Loucy (cell line): ENCODE measurements around the gene SYCE1.

Experiments used
- H2AFZ ChIP-seq: fragments of 200-600 bp; sonication (generic); 2 replicates; pipeline ENCODE4 v1.6.0; 2016; ENCODE audit warnings: antibody characterized with exemption, mild to moderate bottlenecking, low read length, moderate library complexity
- H3F3A ChIP-seq: fragments of 200-600 bp; 2 replicates; pipeline ENCODE4 v1.6.0; 2016; ENCODE audit warnings: antibody characterized with exemption, low read depth, mild to moderate bottlenecking
- H3K27me3 ChIP-seq: fragments of 200-600 bp; sonication (generic); 2 replicates; pipeline ENCODE4 v1.6.1; 2014; ENCODE audit warnings: low read length, mild to moderate bottlenecking; ENCODE audit not compliant: insufficient read depth, poor library complexity, severe bottlenecking
- H3K36me3 ChIP-seq: fragments of 200-600 bp; sonication (generic); 2 replicates; pipeline ENCODE4 v1.6.1; 2016; ENCODE audit warnings: low read length; ENCODE audit not compliant: insufficient read depth
- H3K4me1 ChIP-seq: fragments of 200-600 bp; sonication (generic); 2 replicates; pipeline ENCODE4 v1.5.1; 2014; ENCODE audit warnings: low read length, mild to moderate bottlenecking; ENCODE audit not compliant: insufficient read depth, poor library complexity, severe bottlenecking
- H3K4me2 ChIP-seq: fragments of 200-600 bp; sonication (generic); 2 replicates; pipeline ENCODE4 v1.6.0; 2014; ENCODE audit warnings: antibody characterized with exemption, low read length, low read depth, mild to moderate bottlenecking; ENCODE audit not compliant: poor library complexity, severe bottlenecking
- H3K4me3 ChIP-seq: fragments of 200-600 bp; sonication (generic); 2 replicates; pipeline ENCODE4 v1.5.1; 2014; ENCODE audit warnings: low read length, mild to moderate bottlenecking, mixed read lengths; ENCODE audit not compliant: poor library complexity, severe bottlenecking
- H3K79me2 ChIP-seq: fragments of 200-600 bp; sonication (generic); 2 replicates; pipeline ENCODE4 v1.6.1; 2014; ENCODE audit warnings: low read length; ENCODE audit not compliant: insufficient read depth
- H3K9ac ChIP-seq: fragments of 200-600 bp; sonication (generic); 2 replicates; pipeline ENCODE4 v1.6.0; 2014; ENCODE audit warnings: mild to moderate bottlenecking, low read depth, low read length, moderate library complexity; ENCODE audit not compliant: poor library complexity, severe bottlenecking
- H3K9me2 ChIP-seq: fragments of 200-600 bp; sonication (generic); replicated peaks from 2 replicates; pipeline ENCODE4 v1.6.1; 2016; ENCODE audit warnings: low read depth, low read length, mixed read lengths
- H3K9me3 ChIP-seq: fragments of 200-600 bp; sonication (generic); 2 replicates; pipeline ENCODE4 v1.6.1; 2014; ENCODE audit warnings: mild to moderate bottlenecking, antibody characterized with exemption, low read length, low read depth; ENCODE audit not compliant: insufficient read depth
- H4K20me1 ChIP-seq: fragments of 200-600 bp; sonication (generic); 2 replicates; pipeline ENCODE4 v1.6.0; 2014; ENCODE audit warnings: antibody characterized with exemption, low read length, mild to moderate bottlenecking; ENCODE audit not compliant: insufficient read depth, poor library complexity, severe bottlenecking
- EZH2phosphoT487 ChIP-seq: fragments of 200-600 bp; IDR thresholded peaks from 2 replicates; pipeline ENCODE4 v1.6.1; 2018; ENCODE audit warnings: antibody characterized with exemption, mild to moderate bottlenecking, moderate library complexity, borderline replicate concordance
- TF ChIP-seq, protein P1 (sequence below): fragments of 200-600 bp; sonication (generic); conservative IDR thresholded peaks from 2 replicates; pipeline ENCODE4 v1.5.1; 2014; ENCODE audit warnings: mild to moderate bottlenecking, antibody characterized with exemption, low read length

SYCE1 gene

GRCh38 chr10:133567609-133568286 lies 2.4 kb upstream of the SYCE1 start:
- Histone ChIP-seq H2AFZ (no peak overlapping the region), H3K9me3 (peaks cover 18% of the 10 kb centered on the region; the same call in 1 of the 2 replicates), H3K4me2 (no peak overlapping the region), H3K9ac (no peak overlapping the region), H3K79me2 (no peaks in the 10 kb centered on the region), H4K20me1 (no peaks in the 10 kb centered on the region), H3F3A (no peaks in the 10 kb centered on the region), H3K27me3 (no peaks in the 10 kb centered on the region), H3K4me1 (no peaks in the 10 kb centered on the region), H3K4me3 (no peak overlapping the region), H3K36me3 (no peaks in the 10 kb centered on the region), H3K9me2 (no peaks in the 10 kb centered on the region)
- TF ChIP-seq EZH2phosphoT487 = no peak
- TF ChIP-seq, protein P1, sequence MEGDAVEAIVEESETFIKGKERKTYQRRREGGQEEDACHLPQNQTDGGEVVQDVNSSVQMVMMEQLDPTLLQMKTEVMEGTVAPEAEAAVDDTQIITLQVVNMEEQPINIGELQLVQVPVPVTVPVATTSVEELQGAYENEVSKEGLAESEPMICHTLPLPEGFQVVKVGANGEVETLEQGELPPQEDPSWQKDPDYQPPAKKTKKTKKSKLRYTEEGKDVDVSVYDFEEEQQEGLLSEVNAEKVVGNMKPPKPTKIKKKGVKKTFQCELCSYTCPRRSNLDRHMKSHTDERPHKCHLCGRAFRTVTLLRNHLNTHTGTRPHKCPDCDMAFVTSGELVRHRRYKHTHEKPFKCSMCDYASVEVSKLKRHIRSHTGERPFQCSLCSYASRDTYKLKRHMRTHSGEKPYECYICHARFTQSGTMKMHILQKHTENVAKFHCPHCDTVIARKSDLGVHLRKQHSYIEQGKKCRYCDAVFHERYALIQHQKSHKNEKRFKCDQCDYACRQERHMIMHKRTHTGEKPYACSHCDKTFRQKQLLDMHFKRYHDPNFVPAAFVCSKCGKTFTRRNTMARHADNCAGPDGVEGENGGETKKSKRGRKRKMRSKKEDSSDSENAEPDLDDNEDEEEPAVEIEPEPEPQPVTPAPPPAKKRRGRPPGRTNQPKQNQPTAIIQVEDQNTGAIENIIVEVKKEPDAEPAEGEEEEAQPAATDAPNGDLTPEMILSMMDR = no peak

GRCh38 chr10:133567119-133567518 lies 1.7 kb upstream of the SYCE1 start:
- no peak overlapping the region for H3K9ac ChIP-seq
- H3K4me1 ChIP-seq = no peaks in the 10 kb centered on the region
- TF ChIP-seq EZH2phosphoT487 = no peak
- TF ChIP-seq, protein P1 = no peak
- H3K79me2 ChIP-seq = no peaks in the 10 kb centered on the region
- no peaks in the 10 kb centered on the region for H3K36me3 ChIP-seq
- no peaks in the 10 kb centered on the region for H3K9me2 ChIP-seq
- H3F3A ChIP-seq = no peaks in the 10 kb centered on the region
- no peaks in the 10 kb centered on the region for H4K20me1 ChIP-seq
- no peak overlapping the region for H3K4me3 ChIP-seq
- no peaks in the 10 kb centered on the region for H3K27me3 ChIP-seq
- H2AFZ ChIP-seq = no peak overlapping the region
- H3K9me3 ChIP-seq = peaks cover 16% of the 10 kb centered on the region; the same call in 1 of the 2 replicates
- H3K4me2 ChIP-seq = no peak overlapping the region

- Histone ChIP-seq H3K4me2 (no peak overlapping the region), H3K9me3 (peaks cover 16% of the 10 kb centered on the region; the same call in 1 of the 2 replicates), H4K20me1 (no peaks in the 10 kb centered on the region), H3K36me3 (no peaks in the 10 kb centered on the region), H3K9ac (no peak overlapping the region), H3K4me3 (no peak overlapping the region), H3K9me2 (no peaks in the 10 kb centered on the region), H3K79me2 (no peaks in the 10 kb centered on the region), H3K27me3 (no peaks in the 10 kb centered on the region), H3K4me1 (no peaks in the 10 kb centered on the region), H2AFZ (no peak overlapping the region), H3F3A (no peaks in the 10 kb centered on the region)
- TF ChIP-seq, protein P1 = no peak
- no peak for TF ChIP-seq EZH2phosphoT487
Observed at GRCh38 chr10:133564816-133565215, 567 bp downstream of the SYCE1 start.
